ENCODE data around the gene SF1. TPM values are rescaled to one million over a fixed set of nuclear protein-coding genes. Genes with fewer than 3 reads are reported as not detected.

The SF1 gene
- total RNA-seq, 6 donors from 2014 or later, result 231 to 625 (median 265) TPM

DNA sequence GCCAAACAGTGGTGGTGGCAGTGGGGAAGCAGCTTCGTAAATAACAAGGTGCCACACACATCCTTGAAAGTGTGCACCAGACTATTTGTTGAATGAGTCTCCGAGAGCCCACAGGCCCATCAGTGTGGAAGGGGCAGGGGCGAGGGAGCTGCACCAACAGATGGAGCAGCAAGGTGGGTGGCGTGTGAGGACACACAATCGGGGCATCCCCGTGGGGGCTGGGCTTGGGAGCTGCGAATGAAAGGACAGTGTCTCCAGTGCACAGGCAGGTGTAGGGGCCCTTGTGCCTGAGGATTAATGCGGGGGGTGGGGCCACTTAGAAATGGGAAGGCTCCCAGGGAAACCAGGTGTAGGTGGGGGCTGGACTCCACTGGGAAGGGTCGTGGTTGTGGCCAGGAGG is 58.2 kb downstream of the SF1 start:
- WGBS, 2 donors, result 72 to 80% methylated on average over 7 to 9 of the region's 9 CpGs
- no peak overlapping the region for H3K4me3 ChIP-seq
- ATAC-seq (ENCODE audit: low FRiP score in 2 of 2) (no peak), DNase-seq (peak in 1 of 2 donors; percentile 24)
- H3K27ac ChIP-seq, result no peak overlapping the region
- peaks cover 0 to 17% (median 8%) of the 10 kb centered on the region in 4 donors for H3K27me3 ChIP-seq
- no peaks in the 10 kb centered on the region for H3K36me3 ChIP-seq
- H3K9me3 ChIP-seq, result no peaks in the 10 kb centered on the region
- peaks cover 6 to 12% (median 7%) of the 10 kb centered on the region in 4 donors for H3K4me1 ChIP-seq
- TF ChIP-seq POLR2AphosphoS5 (IDR thresholded peaks at IDR 0.05) (no peak), POLR2A (IDR thresholded peaks at IDR 0.05) (no peak), EP300 (IDR thresholded peaks at IDR 0.05) (no peak)
- TF ChIP-seq, protein P1, sequence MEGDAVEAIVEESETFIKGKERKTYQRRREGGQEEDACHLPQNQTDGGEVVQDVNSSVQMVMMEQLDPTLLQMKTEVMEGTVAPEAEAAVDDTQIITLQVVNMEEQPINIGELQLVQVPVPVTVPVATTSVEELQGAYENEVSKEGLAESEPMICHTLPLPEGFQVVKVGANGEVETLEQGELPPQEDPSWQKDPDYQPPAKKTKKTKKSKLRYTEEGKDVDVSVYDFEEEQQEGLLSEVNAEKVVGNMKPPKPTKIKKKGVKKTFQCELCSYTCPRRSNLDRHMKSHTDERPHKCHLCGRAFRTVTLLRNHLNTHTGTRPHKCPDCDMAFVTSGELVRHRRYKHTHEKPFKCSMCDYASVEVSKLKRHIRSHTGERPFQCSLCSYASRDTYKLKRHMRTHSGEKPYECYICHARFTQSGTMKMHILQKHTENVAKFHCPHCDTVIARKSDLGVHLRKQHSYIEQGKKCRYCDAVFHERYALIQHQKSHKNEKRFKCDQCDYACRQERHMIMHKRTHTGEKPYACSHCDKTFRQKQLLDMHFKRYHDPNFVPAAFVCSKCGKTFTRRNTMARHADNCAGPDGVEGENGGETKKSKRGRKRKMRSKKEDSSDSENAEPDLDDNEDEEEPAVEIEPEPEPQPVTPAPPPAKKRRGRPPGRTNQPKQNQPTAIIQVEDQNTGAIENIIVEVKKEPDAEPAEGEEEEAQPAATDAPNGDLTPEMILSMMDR (IDR thresholded peaks at IDR 0.05), result no peak

GRCh38 chr11:64719406-64719805 is 58.9 kb downstream of the SF1 start:
- no peak for TF ChIP-seq POLR2A (IDR thresholded peaks at IDR 0.05)
- no peak for TF ChIP-seq POLR2AphosphoS5 (IDR thresholded peaks at IDR 0.05)
- TF ChIP-seq EP300 (IDR thresholded peaks at IDR 0.05), result no peak
- TF ChIP-seq, protein P1 (IDR thresholded peaks at IDR 0.05), result no peak
- Histone ChIP-seq H3K4me1 (peaks cover 6 to 12% (median 7%) of the 10 kb centered on the region in 4 donors), H3K9me3 (no peaks in the 10 kb centered on the region), H3K27me3 (peaks cover 0 to 20% (median 8%) of the 10 kb centered on the region in 4 donors), H3K4me3 (no peak overlapping the region), H3K27ac (no peak overlapping the region), H3K36me3 (no peaks in the 10 kb centered on the region)
- DNase-seq (peak in 1 of 2 donors; percentile 35), ATAC-seq (ENCODE audit: low FRiP score in 2 of 2) (no peak)
- 80 to 86% methylated on average over 10 of the region's 10 CpGs for WGBS, 2 donors

- ATAC-seq (ENCODE audit: low FRiP score in 2 of 2), result no peak
- TF ChIP-seq, protein P1 (IDR thresholded peaks at IDR 0.05), result no peak
- no peak for TF ChIP-seq POLR2A (IDR thresholded peaks at IDR 0.05)
- no peak for TF ChIP-seq POLR2AphosphoS5 (IDR thresholded peaks at IDR 0.05)
- TF ChIP-seq EP300 (IDR thresholded peaks at IDR 0.05), result no peak
- no peak overlapping the region for H3K27ac ChIP-seq
- DNase-seq, result no peak
- H3K27me3 ChIP-seq, result peaks cover 0 to 27% (median 13%) of the 10 kb centered on the region in 4 donors
- no peaks in the 10 kb centered on the region for H3K9me3 ChIP-seq
- H3K4me3 ChIP-seq, result no peak overlapping the region
- H3K36me3 ChIP-seq, result no peaks in the 10 kb centered on the region
- WGBS, 2 donors, result 61 to 72% methylated on average over 4 of the region's 4 CpGs
- H3K4me1 ChIP-seq, result peaks cover 6 to 12% (median 7%) of the 10 kb centered on the region in 4 donors
Measured at GRCh38 chr11:64718780-64719124, 59.6 kb downstream of the SF1 start.

DNA sequence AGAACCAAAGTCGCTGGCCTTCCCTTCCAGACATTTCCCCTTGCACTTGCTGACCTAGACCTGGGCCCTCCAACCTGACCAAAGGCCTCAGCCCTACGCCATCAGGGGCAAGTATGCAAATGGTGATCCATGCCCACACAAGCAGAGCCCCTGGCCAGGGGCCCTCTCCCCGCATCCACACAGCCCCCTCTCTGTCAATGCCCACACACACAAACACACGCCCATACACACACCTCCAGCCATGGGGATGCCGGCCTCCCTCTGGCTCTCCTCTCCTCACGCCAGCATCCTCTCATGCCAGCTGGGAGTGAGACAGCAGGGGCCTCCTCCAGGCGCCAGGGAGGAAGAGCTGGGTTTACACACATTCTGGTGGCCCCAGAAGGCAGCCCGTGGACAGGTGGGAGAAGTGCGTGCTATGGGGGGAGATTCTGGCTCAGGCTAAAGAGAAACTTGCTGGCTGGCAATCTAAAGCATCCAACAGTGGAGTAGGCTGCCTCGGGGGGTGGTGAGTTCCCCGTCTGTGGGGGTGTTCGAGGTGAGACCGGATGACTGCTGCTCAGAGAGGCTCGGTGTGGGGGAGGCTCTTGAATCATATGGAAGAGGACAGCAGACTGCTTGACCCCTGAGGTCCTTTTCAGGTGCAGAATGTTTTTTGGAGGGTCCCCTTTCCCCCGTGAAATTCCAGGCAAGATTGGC is 60.1 kb downstream of the SF1 start:
- no peaks in the 10 kb centered on the region for H3K36me3 ChIP-seq
- DNase-seq (peak in 1 of 2 donors; percentile 33), ATAC-seq (ENCODE audit: low FRiP score in 2 of 2) (no peak)
- peaks cover under 1 to 12% (median 5%) of the 10 kb centered on the region in 4 donors for H3K4me1 ChIP-seq
- no peak overlapping the region for H3K27ac ChIP-seq
- no peak overlapping the region for H3K4me3 ChIP-seq
- H3K9me3 ChIP-seq, result no peaks in the 10 kb centered on the region
- TF ChIP-seq POLR2A (IDR thresholded peaks at IDR 0.05) (no peak), POLR2AphosphoS5 (IDR thresholded peaks at IDR 0.05) (no peak), EP300 (IDR thresholded peaks at IDR 0.05) (no peak)
- TF ChIP-seq, protein P1 (IDR thresholded peaks at IDR 0.05), result no peak
- 70 to 76% methylated on average over 15 of the region's 15 CpGs for WGBS, 2 donors
- peaks cover 0 to 32% (median 16%) of the 10 kb centered on the region in 4 donors for H3K27me3 ChIP-seq

- WGBS, 2 donors, result 71 to 80% methylated on average over 1 to 4 of the region's 4 CpGs
- DNase-seq, result peak in 1 of 2 donors; percentile 36
- ATAC-seq (ENCODE audit: low FRiP score in 2 of 2), result no peak
- no peak overlapping the region for H3K4me3 ChIP-seq
- TF ChIP-seq, protein P1 (IDR thresholded peaks at IDR 0.05), result no peak
- TF ChIP-seq EP300 (IDR thresholded peaks at IDR 0.05), result no peak
- TF ChIP-seq POLR2AphosphoS5 (IDR thresholded peaks at IDR 0.05), result no peak
- TF ChIP-seq POLR2A (IDR thresholded peaks at IDR 0.05), result no peak
- H3K27ac ChIP-seq, result no peak overlapping the region
- H3K4me1 ChIP-seq, result peaks cover 6 to 17% (median 13%) of the 10 kb centered on the region in 4 donors
- H3K27me3 ChIP-seq, result peaks cover 0 to 42% (median 23%) of the 10 kb centered on the region in 4 donors
- no peaks in the 10 kb centered on the region for H3K9me3 ChIP-seq
- H3K36me3 ChIP-seq, result no peaks in the 10 kb centered on the region
Measured at GRCh38 chr11:64717268-64717578, 61.1 kb downstream of the SF1 start.

All from upper lobe of left lung (tissue), 6 donors.